Measurements from ENCODE around the gene FOXJ1. TPM values are rescaled to one million over a fixed set of nuclear protein-coding genes. Genes with fewer than 3 reads are reported as not detected.
"Not testable (repeated sequence)": the region's sequence is repeated elsewhere in the genome, so short reads cannot be mapped to it uniquely, and the experiment has no call there.

The FOXJ1 gene
- total and polyA plus RNA-seq, 2 of the 8 experiments (the other 6 are each of a cell fraction or from before 2014, with no cell fraction given) = 4.7 to 5.4 TPM

- TF ChIP-seq CTBP2 (IDR thresholded peaks at IDR 0.05; ENCODE audit: borderline replicate concordance, insufficient read depth, insufficient read length, low read length) = no peak
Observed at GRCh38 chr17:76188213-76189016, 47.4 kb upstream of the FOXJ1 start (continued).

- H2BK20ac ChIP-seq (ENCODE audit: low read length); H2BK120ac ChIP-seq (replicated peaks; ENCODE audit: low read depth, low read length); H3K18ac ChIP-seq (ENCODE audit: extremely low read depth, low read length); H3K14ac ChIP-seq (ENCODE audit: insufficient read length); DNase-seq (ENCODE audit: low read depth in 1 of 2, low spot score in 2 of 2); H3K9me3 ChIP-seq (ENCODE audit: insufficient read depth in 2 of 2, low read depth in 1 of 2, low read length in 1 of 2); H2BK5ac ChIP-seq (ENCODE audit: low read depth, low read length); H2BK12ac ChIP-seq (ENCODE audit: low read depth, low read length); H3K27ac ChIP-seq (ENCODE audit: low read depth, low read length); H3K9ac ChIP-seq (replicated peaks in 1 of 4; ENCODE audit: extremely low read depth in 1 of 4, low read depth in 3 of 4, low read length in 3 of 4); H3K36me3 ChIP-seq (ENCODE audit: control insufficient read depth in 2 of 4, insufficient read depth in 4 of 4, low read length in 3 of 4); H2AK5ac ChIP-seq (ENCODE audit: low read depth, low read length); H3K27me3 ChIP-seq (replicated peaks in 1 of 4; ENCODE audit: control insufficient read depth in 3 of 4, extremely low read depth in 1 of 4, insufficient read depth in 3 of 4, low read length in 3 of 4); H3K4ac ChIP-seq (replicated peaks; ENCODE audit: insufficient read length, low read depth, low read length); H3K4me1 ChIP-seq (replicated peaks in 1 of 4; ENCODE audit: control insufficient read depth in 3 of 4, insufficient read depth in 4 of 4, low read length in 3 of 4); H3K79me2 ChIP-seq (ENCODE audit: control insufficient read depth in 1 of 2, insufficient read depth in 2 of 2, low read length in 2 of 2); H2AFZ ChIP-seq (ENCODE audit: low read length); H3K23ac ChIP-seq (ENCODE audit: insufficient read length); H4K8ac ChIP-seq (ENCODE audit: extremely low read depth, insufficient read depth, low read length); H2BK15ac ChIP-seq (ENCODE audit: low read length); FAIRE-seq; H3K79me1 ChIP-seq (ENCODE audit: low read depth, low read length); H3K4me2 ChIP-seq (ENCODE audit: insufficient read depth in 1 of 2, low read depth in 2 of 2, low read length in 2 of 2); H4K91ac ChIP-seq (replicated peaks; ENCODE audit: insufficient read length, low read length); POLR2A ChIA-PET (ENCODE audit: partially characterized antibody); H3K56ac ChIP-seq (replicated peaks; ENCODE audit: insufficient read length, low read depth, low read length); H4K5ac ChIP-seq (ENCODE audit: insufficient read length, low read depth, low read length); H4K20me1 ChIP-seq (replicated peaks in 1 of 2; ENCODE audit: control insufficient read depth in 1 of 2, insufficient read depth in 2 of 2, low read length in 2 of 2); H3K4me3 ChIP-seq (ENCODE audit: extremely low read depth in 1 of 4, insufficient read depth in 2 of 4, low read depth in 3 of 4, low read length in 4 of 4); H3K23me2 ChIP-seq (ENCODE audit: low read depth, low read length): not testable (repeated sequence)
- 97% methylated on average over 2 of the region's 2 CpGs; no CpG with 5 or more reads in 1 of the 2 experiments for WGBS, 2 experiments (ENCODE audit: extremely low coverage in 1 of 2, insufficient coverage in 1 of 2, insufficient read length in 1 of 2, insufficient replicate concordance in 2 of 2, low coverage in 1 of 2, low lambda C conversion rate in 2 of 2, missing lambda C conversion rate in 1 of 2)
- CTCF ChIA-PET (ENCODE audit: partially characterized antibody) = interaction anchor here (0.7 to 2.6 kb wide), 10 partner anchors 9 to 920 kb away, joined by 3 to 7 read pairs (median 3); no protein-coding TSS in a partner anchor
Observed at GRCh38 chr17:76186774-76187173, 45.7 kb upstream of the FOXJ1 start.

All from H1 (cell line).